ENCODE results near the gene PTPN2.
"Not testable (repeated sequence)": the region's sequence is repeated elsewhere in the genome, so short reads cannot be mapped to it uniquely, and the experiment has no call there.

Gene PTPN2

DNA sequence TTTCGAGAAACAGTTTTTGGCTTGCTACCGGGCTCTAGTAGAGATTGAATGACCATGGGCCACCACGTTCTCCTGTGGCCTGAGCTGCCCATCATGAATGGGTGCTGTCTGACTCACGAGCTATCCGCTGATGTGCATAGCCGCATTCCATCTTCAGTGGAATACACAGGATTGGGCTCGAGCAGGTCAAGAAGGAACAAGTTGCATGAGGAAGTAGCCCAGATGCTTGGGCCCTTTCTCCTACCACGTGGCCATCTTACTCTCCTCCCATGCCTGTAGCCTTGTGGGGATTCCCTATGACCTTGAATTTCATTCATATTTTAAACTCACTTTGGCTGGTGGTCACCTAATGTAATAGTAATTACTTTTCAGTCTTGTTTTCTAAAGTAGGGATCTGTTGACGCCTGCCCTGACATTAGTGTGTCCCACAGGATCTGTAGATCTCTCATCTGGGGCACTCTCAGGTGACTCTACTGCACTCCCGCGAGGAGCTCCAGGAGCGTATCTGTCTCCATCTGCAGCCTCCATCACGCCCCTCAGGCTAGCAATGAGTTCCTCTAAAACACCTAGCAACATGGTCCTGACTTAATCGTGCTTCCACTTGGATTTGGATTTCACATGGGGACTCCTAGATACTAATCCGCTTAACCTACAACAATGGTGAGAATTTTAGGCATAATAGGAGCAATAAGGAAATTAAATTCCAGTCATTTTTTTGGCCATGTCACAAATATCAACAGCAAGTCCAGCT lies 113.4 kb downstream of the PTPN2 start:
- no peaks in the 10 kb centered on the region for H3K27me3 ChIP-seq (ENCODE audit: control insufficient read depth, insufficient read depth, low read length)
- H3K4me3 ChIP-seq (ENCODE audit: low read depth, low read length), result no peak overlapping the region
- no peaks in the 10 kb centered on the region for H3K36me3 ChIP-seq (ENCODE audit: control insufficient read depth, insufficient read depth, low read length)
- no peak overlapping the region for H3K9ac ChIP-seq (ENCODE audit: low read depth, low read length)
- H3K4me1 ChIP-seq (ENCODE audit: control insufficient read depth, insufficient read depth, low read length), result no peaks in the 10 kb centered on the region; the same call in 1 of the 2 replicates
- no peaks in the 10 kb centered on the region for H3K9me3 ChIP-seq (ENCODE audit: control insufficient read depth, insufficient read depth, low read length)
- no peak overlapping the region for H3K27ac ChIP-seq (ENCODE audit: low read depth, low read length)

GRCh38 chr18:12769644-12770440 lies 114.2 kb downstream of the PTPN2 start:
- Histone ChIP-seq H3K27me3 (ENCODE audit: control insufficient read depth, insufficient read depth, low read length) (no peaks in the 10 kb centered on the region), H3K36me3 (ENCODE audit: control insufficient read depth, insufficient read depth, low read length) (no peaks in the 10 kb centered on the region), H3K9me3 (ENCODE audit: control insufficient read depth, insufficient read depth, low read length) (no peaks in the 10 kb centered on the region), H3K4me3 (ENCODE audit: low read depth, low read length) (no peak overlapping the region), H3K4me1 (ENCODE audit: control insufficient read depth, insufficient read depth, low read length) (no peaks in the 10 kb centered on the region; the same call in 1 of the 2 replicates), H3K27ac (ENCODE audit: low read depth, low read length) (no peak overlapping the region), H3K9ac (ENCODE audit: low read depth, low read length) (no peak overlapping the region)

DNA sequence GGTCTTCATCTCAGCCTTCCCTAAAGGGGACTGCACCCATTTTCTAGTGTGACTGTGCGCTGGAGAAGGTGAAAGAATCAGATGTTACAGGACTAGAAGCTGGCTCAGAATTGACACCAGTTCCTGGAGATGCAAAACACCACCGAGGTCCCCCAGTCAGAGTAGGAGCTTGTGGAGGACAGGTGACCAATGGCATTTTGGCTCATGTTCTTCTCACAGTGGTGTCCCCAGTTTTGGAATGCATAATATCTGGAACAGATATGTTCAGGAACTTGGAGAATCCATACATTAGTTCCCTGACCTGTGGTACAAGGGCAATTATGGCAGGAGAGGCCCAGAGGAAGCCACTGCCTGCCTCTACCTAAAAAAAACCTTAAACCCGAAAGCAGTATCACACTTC lies 114.9 kb downstream of the PTPN2 start:
- H3K36me3 ChIP-seq (ENCODE audit: control insufficient read depth, insufficient read depth, low read length), result no peaks in the 10 kb centered on the region
- H3K4me3 ChIP-seq (ENCODE audit: low read depth, low read length), result no peak overlapping the region
- no peaks in the 10 kb centered on the region for H3K9me3 ChIP-seq (ENCODE audit: control insufficient read depth, insufficient read depth, low read length)
- no peak overlapping the region for H3K27ac ChIP-seq (ENCODE audit: low read depth, low read length)
- H3K27me3 ChIP-seq (ENCODE audit: control insufficient read depth, insufficient read depth, low read length), result no peaks in the 10 kb centered on the region
- no peak overlapping the region for H3K9ac ChIP-seq (ENCODE audit: low read depth, low read length)
- no peaks in the 10 kb centered on the region; the same call in 1 of the 2 replicates for H3K4me1 ChIP-seq (ENCODE audit: control insufficient read depth, insufficient read depth, low read length)

DNA sequence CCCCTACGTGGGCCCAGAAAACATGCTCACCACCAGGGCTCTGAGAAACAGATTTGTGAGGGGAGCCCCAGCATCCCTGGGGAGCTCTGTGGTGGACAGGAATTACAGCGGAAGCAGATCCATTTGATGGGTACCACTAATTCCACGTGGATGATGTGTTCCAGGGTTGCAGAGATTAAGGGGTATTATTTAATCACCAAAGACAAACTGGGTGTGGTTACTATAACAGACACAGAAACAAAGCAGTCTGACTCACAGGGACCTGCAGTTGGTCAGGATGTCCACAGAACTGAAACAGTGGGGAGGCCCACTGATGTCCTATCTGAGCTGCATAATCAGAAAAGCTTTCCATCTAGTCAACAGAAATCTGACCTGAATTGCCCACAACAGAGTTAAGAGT lies 115.4 kb downstream of the PTPN2 start:
- Histone ChIP-seq H3K9ac (ENCODE audit: low read depth, low read length) (no peak overlapping the region), H3K4me3 (ENCODE audit: low read depth, low read length) (no peak overlapping the region), H3K36me3 (ENCODE audit: control insufficient read depth, insufficient read depth, low read length) (no peaks in the 10 kb centered on the region), H3K9me3 (ENCODE audit: control insufficient read depth, insufficient read depth, low read length) (no peaks in the 10 kb centered on the region), H3K27ac (ENCODE audit: low read depth, low read length) (no peak overlapping the region), H3K27me3 (ENCODE audit: control insufficient read depth, insufficient read depth, low read length) (no peaks in the 10 kb centered on the region), H3K4me1 (ENCODE audit: control insufficient read depth, insufficient read depth, low read length) (no peaks in the 10 kb centered on the region; the same call in 1 of the 2 replicates)

- Histone ChIP-seq H3K4me1 (ENCODE audit: control insufficient read depth, insufficient read depth, low read length) (no peaks in the 10 kb centered on the region; the same call in 1 of the 2 replicates), H3K9ac (ENCODE audit: low read depth, low read length) (no peak overlapping the region), H3K9me3 (ENCODE audit: control insufficient read depth, insufficient read depth, low read length) (no peaks in the 10 kb centered on the region), H3K36me3 (ENCODE audit: control insufficient read depth, insufficient read depth, low read length) (no peaks in the 10 kb centered on the region), H3K27ac (ENCODE audit: low read depth, low read length) (no peak overlapping the region), H3K27me3 (ENCODE audit: control insufficient read depth, insufficient read depth, low read length) (no peaks in the 10 kb centered on the region), H3K4me3 (ENCODE audit: low read depth, low read length) (no peak overlapping the region)
These were observed 116.4 kb downstream of the PTPN2 start for GRCh38 chr18:12767580-12768155.

DNA sequence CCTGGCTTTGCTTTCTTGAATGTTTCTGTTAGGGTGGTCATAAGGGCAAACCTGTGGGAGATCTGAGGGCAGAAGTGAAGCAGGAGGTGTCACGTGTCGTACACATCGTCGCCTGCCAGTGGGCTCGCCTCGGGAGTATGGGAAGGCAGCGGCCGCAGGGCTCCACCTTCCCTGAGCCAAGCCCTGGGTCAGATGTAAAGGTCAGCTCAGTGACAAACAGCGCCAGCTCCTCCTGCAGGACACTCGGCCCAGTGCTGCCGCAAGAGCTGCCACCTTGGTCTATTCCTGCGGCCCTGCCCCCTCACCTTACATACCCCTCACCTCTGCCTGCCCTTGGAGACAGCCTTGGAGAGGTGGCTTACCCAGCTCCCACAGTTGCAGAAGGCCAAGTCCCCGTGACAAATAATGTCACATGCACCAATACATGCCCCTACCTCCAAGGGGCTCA lies 117.0 kb downstream of the PTPN2 start:
- H3K27me3 ChIP-seq (ENCODE audit: control insufficient read depth, insufficient read depth, low read length), result no peaks in the 10 kb centered on the region
- no peak overlapping the region for H3K4me3 ChIP-seq (ENCODE audit: low read depth, low read length)
- no peak overlapping the region for H3K9ac ChIP-seq (ENCODE audit: low read depth, low read length)
- no peaks in the 10 kb centered on the region for H3K36me3 ChIP-seq (ENCODE audit: control insufficient read depth, insufficient read depth, low read length)
- H3K4me1 ChIP-seq (ENCODE audit: control insufficient read depth, insufficient read depth, low read length), result no peaks in the 10 kb centered on the region; the same call in 1 of the 2 replicates
- H3K9me3 ChIP-seq (ENCODE audit: control insufficient read depth, insufficient read depth, low read length), result no peaks in the 10 kb centered on the region
- no peak overlapping the region for H3K27ac ChIP-seq (ENCODE audit: low read depth, low read length)

DNA sequence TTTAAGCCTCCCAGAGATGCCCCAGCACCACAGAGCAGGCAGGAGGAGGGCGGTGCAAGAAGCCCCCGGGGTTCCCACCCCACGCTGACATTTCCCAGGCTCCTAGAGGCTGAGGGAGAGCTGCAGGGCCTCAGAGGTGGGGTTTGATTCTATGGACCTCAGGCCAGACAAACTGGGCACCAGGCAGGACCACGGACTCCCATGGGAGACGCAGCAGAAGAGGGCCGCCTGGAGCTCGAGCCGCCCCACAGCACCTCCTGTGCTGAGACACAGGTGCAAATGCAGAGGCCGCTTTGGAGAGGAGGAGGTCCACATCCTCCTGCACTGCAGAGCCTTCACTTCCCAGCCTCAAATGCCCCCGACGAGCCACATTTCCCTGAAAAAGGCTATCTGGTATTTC lies 118.5 kb downstream of the PTPN2 start:
- no peak overlapping the region for H3K27ac ChIP-seq (ENCODE audit: low read depth, low read length)

GRCh38 chr18:12765126-12765525 lies 118.9 kb downstream of the PTPN2 start:
- H3K36me3 ChIP-seq (ENCODE audit: control insufficient read depth, insufficient read depth, low read length), result no peaks in the 10 kb centered on the region
- H3K27me3 ChIP-seq (ENCODE audit: control insufficient read depth, insufficient read depth, low read length), result no peaks in the 10 kb centered on the region
- H3K4me3 ChIP-seq (ENCODE audit: low read depth, low read length), result no peak overlapping the region
- no peaks in the 10 kb centered on the region; the same call in 1 of the 2 replicates for H3K4me1 ChIP-seq (ENCODE audit: control insufficient read depth, insufficient read depth, low read length)
- H3K27ac ChIP-seq (ENCODE audit: low read depth, low read length), result no peak overlapping the region
- no peaks in the 10 kb centered on the region for H3K9me3 ChIP-seq (ENCODE audit: control insufficient read depth, insufficient read depth, low read length)
- no peak overlapping the region for H3K9ac ChIP-seq (ENCODE audit: low read depth, low read length)

More for the DNA sequence above, 118.5 kb downstream of the PTPN2 start:
- H3K36me3 ChIP-seq (ENCODE audit: control insufficient read depth, insufficient read depth, low read length), result no peaks in the 10 kb centered on the region
- no peak overlapping the region for H3K4me3 ChIP-seq (ENCODE audit: low read depth, low read length)
- no peak overlapping the region for H3K9ac ChIP-seq (ENCODE audit: low read depth, low read length)
- H3K4me1 ChIP-seq (ENCODE audit: control insufficient read depth, insufficient read depth, low read length), result no peaks in the 10 kb centered on the region; the same call in 1 of the 2 replicates
- no peaks in the 10 kb centered on the region for H3K9me3 ChIP-seq (ENCODE audit: control insufficient read depth, insufficient read depth, low read length)
- H3K27me3 ChIP-seq (ENCODE audit: control insufficient read depth, insufficient read depth, low read length), result no peaks in the 10 kb centered on the region

DNA sequence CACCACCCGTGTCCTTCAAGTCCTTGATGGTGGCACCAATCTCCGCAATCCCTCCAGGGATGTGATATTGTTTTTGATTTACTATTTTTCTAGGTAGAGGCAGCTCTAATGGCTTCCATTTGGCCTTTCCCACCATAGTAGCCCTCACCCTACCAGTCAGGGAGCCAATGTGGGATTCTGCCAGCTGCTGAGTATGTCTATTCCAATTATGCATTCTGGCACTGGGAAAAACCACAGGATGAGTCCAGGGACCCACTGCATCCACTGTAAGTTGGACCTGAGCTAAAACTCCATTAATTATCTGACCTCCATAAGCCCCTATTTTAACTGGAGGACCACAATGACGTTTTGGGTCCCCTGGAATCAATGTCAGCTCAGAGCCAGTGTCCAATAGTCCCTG lies 125.5 kb downstream of the PTPN2 start:
- not testable (repeated sequence) for H3K27me3 ChIP-seq (ENCODE audit: control insufficient read depth, insufficient read depth, low read length); H3K27ac ChIP-seq (ENCODE audit: low read depth, low read length); H3K9ac ChIP-seq (ENCODE audit: low read depth, low read length); H3K4me1 ChIP-seq (ENCODE audit: control insufficient read depth, insufficient read depth, low read length); H3K4me3 ChIP-seq (ENCODE audit: low read depth, low read length); H3K36me3 ChIP-seq (ENCODE audit: control insufficient read depth, insufficient read depth, low read length); H3K9me3 ChIP-seq (ENCODE audit: control insufficient read depth, insufficient read depth, low read length)

GRCh38 chr18:12756619-12757239 lies 127.3 kb downstream of the PTPN2 start:
- H3K36me3 ChIP-seq (ENCODE audit: control insufficient read depth, insufficient read depth, low read length); H3K4me3 ChIP-seq (ENCODE audit: low read depth, low read length); H3K4me1 ChIP-seq (ENCODE audit: control insufficient read depth, insufficient read depth, low read length); H3K9me3 ChIP-seq (ENCODE audit: control insufficient read depth, insufficient read depth, low read length); H3K9ac ChIP-seq (ENCODE audit: low read depth, low read length); H3K27me3 ChIP-seq (ENCODE audit: control insufficient read depth, insufficient read depth, low read length); H3K27ac ChIP-seq (ENCODE audit: low read depth, low read length): not testable (repeated sequence)
